NCI-H1417 treated with DMSO at 0.1 percent for 48 hours (cell line): ENCODE measurements around the gene FHOD3.

Experiments used
- DNase-seq: peaks from one replicate; lab custom pipeline; 2025; lab: John Stamatoyannopoulos, UW

FHOD3 gene

GRCh38 chr18:36296650-36297416, 680 bp upstream of the FHOD3 start:
- DNase-seq, result peak; percentile 81

- no peak for DNase-seq
Observed at GRCh38 chr18:36298126-36298741, 721 bp downstream of the FHOD3 start.

- no peak for DNase-seq
Observed at GRCh38 chr18:36299015-36299414, 1.5 kb downstream of the FHOD3 start.

GRCh38 chr18:36300211-36300610, 2.7 kb downstream of the FHOD3 start:
- DNase-seq, result no peak

- DNase-seq, result no peak
Observed at GRCh38 chr18:36301884-36302283, 4.4 kb downstream of the FHOD3 start.

GRCh38 chr18:36302676-36303075, 5.2 kb downstream of the FHOD3 start:
- no peak for DNase-seq

GRCh38 chr18:36303211-36303844, 5.8 kb downstream of the FHOD3 start:
- DNase-seq, result no peak

GRCh38 chr18:36304723-36305122, 7.2 kb downstream of the FHOD3 start:
- DNase-seq, result no peak

- DNase-seq, result no peak
Observed at GRCh38 chr18:36305375-36305774, 7.9 kb downstream of the FHOD3 start.

GRCh38 chr18:36307513-36307912, 10.0 kb downstream of the FHOD3 start:
- DNase-seq, result no peak

DNA sequence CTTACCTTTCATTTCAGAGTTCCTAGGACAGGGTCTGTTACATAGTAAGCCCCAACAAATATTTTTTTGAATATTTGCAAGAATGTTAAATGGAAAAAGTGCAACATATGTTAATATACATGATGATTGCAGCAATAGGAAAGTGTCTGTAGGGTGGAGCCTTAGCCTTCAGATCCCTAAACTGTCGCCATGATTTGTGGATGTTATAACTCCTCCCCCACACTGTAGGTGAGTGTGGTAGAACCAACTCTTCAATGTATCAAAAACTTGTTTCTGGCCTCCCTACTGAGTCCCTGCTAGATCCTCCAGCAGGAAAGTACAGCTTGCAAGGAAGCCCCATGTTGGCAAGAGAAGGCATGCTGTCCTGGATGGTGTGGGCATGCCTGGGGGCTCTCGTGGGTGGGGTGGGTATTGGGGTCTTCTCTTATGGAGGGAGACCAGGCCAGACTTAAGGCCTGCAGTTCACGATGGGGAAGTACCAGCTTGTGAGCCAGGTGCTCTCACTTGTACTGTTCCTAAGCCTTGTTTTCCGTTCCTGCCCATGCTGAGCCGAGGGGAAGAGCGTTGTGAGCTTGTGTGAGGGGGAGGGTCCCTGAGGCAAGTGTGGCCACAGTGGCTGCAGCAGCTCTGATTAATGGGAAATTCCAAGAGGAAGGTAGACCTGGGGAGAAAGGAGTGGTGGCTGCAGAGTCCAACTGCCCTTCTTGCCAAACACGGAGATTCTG, 11.4 kb downstream of the FHOD3 start:
- DNase-seq, result no peak

GRCh38 chr18:36309436-36310391, 12.2 kb downstream of the FHOD3 start:
- no peak for DNase-seq

DNA sequence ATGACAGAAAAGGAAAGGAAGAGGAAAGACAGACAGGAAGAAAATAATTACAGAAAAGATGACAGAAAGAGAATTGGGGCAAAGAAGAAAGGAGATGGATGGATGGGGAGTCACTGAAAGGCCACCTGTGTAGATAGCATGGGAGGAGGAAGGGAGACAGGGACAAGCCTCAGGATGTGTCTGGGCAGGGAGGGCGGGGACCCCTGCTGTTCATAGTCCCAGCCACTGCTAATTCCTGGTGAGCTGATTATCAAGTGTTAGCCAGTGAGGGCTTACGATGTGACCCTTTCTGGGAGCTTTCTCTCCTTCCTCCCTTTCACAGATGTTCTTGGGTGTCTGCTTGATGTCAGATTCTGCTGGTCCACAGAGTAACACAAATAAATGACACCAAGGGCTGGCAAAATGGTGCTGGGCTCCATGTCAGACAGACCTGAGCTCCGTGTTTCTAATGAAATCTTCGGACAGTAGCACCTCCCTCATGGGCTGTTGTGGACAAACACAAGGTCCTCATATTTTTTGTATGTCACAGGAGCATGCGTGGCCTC, 13.6 kb downstream of the FHOD3 start:
- DNase-seq, result no peak

GRCh38 chr18:36312806-36313395, 15.4 kb downstream of the FHOD3 start:
- DNase-seq, result no peak

GRCh38 chr18:36314098-36314497, 16.6 kb downstream of the FHOD3 start:
- no peak for DNase-seq

DNA sequence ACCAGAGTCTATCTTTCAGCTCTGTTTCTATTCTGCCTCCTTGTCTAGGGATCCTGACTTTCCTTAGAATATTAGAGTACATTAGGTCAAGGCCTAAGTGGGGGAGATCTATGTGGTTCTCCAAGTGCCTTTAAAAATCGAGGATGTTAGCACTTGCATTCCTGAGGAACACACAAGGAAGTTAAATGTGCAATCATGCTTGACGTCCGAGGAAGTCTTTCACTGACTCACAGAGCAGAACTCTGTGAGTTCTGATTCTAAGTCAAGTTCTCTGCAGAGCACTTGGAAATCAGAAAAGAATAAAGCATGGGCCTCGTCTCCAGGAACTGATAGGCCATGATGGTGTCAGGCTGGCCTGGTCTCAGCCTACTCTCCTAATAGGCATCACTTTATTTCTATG, 17.2 kb downstream of the FHOD3 start:
- no peak for DNase-seq

GRCh38 chr18:36315736-36316135, 18.2 kb downstream of the FHOD3 start:
- DNase-seq, result no peak

DNA sequence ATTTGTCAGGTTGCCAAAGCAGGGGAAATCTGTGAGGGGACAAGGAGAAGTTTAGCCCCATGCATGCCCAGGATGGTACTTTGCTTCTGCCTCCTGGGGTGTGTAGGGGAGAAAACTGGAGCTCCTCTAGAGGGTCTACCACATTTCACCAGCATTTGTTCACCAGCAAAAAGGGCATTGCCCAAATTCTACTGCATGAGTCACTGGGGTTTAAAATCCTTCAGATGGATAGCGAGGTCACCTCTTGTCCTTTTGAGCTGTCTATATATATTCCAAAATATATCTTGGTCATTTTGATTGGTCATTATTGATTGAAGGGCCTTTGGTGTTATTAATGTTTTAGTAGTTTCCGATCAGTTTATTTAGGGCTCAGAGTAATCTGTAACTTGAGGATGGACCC, 18.7 kb downstream of the FHOD3 start:
- no peak for DNase-seq

DNA sequence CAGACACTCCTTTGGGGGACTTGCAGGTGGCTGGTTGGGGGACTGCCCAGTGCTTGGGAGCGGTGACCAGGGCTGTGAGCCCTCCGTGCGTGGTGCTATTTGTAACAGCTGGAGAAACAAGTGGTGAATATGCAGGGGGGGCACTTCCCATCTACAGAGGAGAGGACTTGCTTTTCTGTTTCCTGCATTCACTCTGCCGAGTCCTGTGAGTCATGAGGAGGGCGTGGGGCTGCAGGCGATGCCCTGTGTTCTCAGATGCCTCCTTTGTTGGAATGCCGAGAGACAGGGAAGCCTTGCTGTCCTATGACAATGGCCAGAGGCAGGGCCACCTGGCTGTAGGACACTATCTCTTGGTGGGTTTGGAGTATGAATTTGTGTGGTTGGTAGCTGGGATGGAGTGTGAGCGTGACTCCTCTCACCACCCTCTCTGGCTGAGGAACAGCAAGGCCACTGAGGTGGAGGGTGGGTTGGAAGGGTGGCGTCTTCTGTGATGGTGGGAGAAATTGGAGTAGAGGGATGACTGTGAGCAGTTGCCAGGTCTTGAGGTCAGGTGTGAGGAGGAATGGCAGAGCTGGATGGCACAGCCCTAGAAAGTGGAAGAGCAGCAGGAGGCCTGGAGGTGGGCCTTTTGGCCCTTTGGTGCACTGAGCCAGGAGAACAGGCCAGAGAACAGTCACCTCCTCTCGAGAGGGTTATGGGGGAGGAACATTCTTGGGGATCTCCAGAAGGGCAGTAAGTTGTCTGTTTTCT, 24.3 kb downstream of the FHOD3 start:
- DNase-seq, result no peak

GRCh38 chr18:36322408-36322728, 24.9 kb downstream of the FHOD3 start:
- no peak for DNase-seq
